ENCODE results near the gene SIRPA. TPM values are rescaled to one million over a fixed set of nuclear protein-coding genes. Genes with fewer than 3 reads are reported as not detected.

Gene SIRPA
- total and polyA plus RNA-seq, 4 donors, result 16.6 to 123 (median 52.6) TPM

- H3K4me1 ChIP-seq (ENCODE audit: control insufficient read depth in 5 of 5, insufficient read depth in 5 of 5, low read length in 5 of 5), result no peaks in the 10 kb centered on the region
- peaks cover 0 to 16% (median 0%) of the 10 kb centered on the region in 3 donors for H3K27me3 ChIP-seq (ENCODE audit: control insufficient read depth in 3 of 3, insufficient read depth in 3 of 3, low read length in 2 of 3)
- peaks cover 0 to 2% (median 0%) of the 10 kb centered on the region in 4 donors for H3K9me3 ChIP-seq (ENCODE audit: control insufficient read depth in 4 of 4, insufficient read depth in 3 of 4, low read length in 3 of 4)
- no peak for TF ChIP-seq CTCF (IDR thresholded peaks at IDR 0.05; ENCODE audit: control extremely low read depth, extremely low read depth)
- 43 to 45% methylated on average over 13 of the region's 13 CpGs for WGBS, 2 donors
- no peak for ATAC-seq (ENCODE audit: insufficient read depth, low FRiP score)
- DNase-seq, result peak in 1 of 3 donors; percentile 11
- no peak overlapping the region for H3K27ac ChIP-seq (ENCODE audit: low read depth in 1 of 2, low read length in 1 of 2)
- H3K9ac ChIP-seq (ENCODE audit: insufficient read depth in 1 of 2, low read length in 2 of 2), result no peak overlapping the region
- H3K4me3 ChIP-seq, result no peak overlapping the region
- H3K36me3 ChIP-seq (ENCODE audit: control insufficient read depth in 4 of 4, insufficient read depth in 4 of 4, low read length in 4 of 4), result no peaks in the 10 kb centered on the region
These were observed 33.7 kb upstream of the SIRPA start for GRCh38 chr20:1861347-1861976.

GRCh38 chr20:1861996-1862662 lies 33.1 kb upstream of the SIRPA start:
- Histone ChIP-seq H3K9ac (ENCODE audit: insufficient read depth in 1 of 2, low read length in 2 of 2) (no peak overlapping the region), H3K9me3 (ENCODE audit: control insufficient read depth in 4 of 4, insufficient read depth in 3 of 4, low read length in 3 of 4) (peaks cover 0 to 2% (median 0%) of the 10 kb centered on the region in 4 donors), H3K4me1 (ENCODE audit: control insufficient read depth in 5 of 5, insufficient read depth in 5 of 5, low read length in 5 of 5) (no peaks in the 10 kb centered on the region), H3K4me3 (no peak overlapping the region), H3K27ac (ENCODE audit: low read depth in 1 of 2, low read length in 1 of 2) (no peak overlapping the region), H3K36me3 (ENCODE audit: control insufficient read depth in 4 of 4, insufficient read depth in 4 of 4, low read length in 4 of 4) (no peaks in the 10 kb centered on the region), H3K27me3 (ENCODE audit: control insufficient read depth in 3 of 3, insufficient read depth in 3 of 3, low read length in 2 of 3) (peaks cover 0 to 22% (median 0%) of the 10 kb centered on the region in 3 donors)
- 72 to 90% methylated on average over 8 of the region's 8 CpGs for WGBS, 2 donors
- no peak for ATAC-seq (ENCODE audit: insufficient read depth, low FRiP score)
- no peak for TF ChIP-seq CTCF (IDR thresholded peaks at IDR 0.05; ENCODE audit: control extremely low read depth, extremely low read depth)
- no peak for DNase-seq

GRCh38 chr20:1862663-1863053 lies 32.5 kb upstream of the SIRPA start:
- no peak overlapping the region for H3K4me3 ChIP-seq
- DNase-seq, result no peak
- no peaks in the 10 kb centered on the region for H3K36me3 ChIP-seq (ENCODE audit: control insufficient read depth in 4 of 4, insufficient read depth in 4 of 4, low read length in 4 of 4)
- ATAC-seq (ENCODE audit: insufficient read depth, low FRiP score), result no peak
- H3K9me3 ChIP-seq (ENCODE audit: control insufficient read depth in 4 of 4, insufficient read depth in 3 of 4, low read length in 3 of 4), result peaks cover 0 to 4% (median 0%) of the 10 kb centered on the region in 4 donors
- no peak overlapping the region for H3K9ac ChIP-seq (ENCODE audit: insufficient read depth in 1 of 2, low read length in 2 of 2)
- 92 to 94% methylated on average over 4 of the region's 4 CpGs for WGBS, 2 donors
- H3K4me1 ChIP-seq (ENCODE audit: control insufficient read depth in 5 of 5, insufficient read depth in 5 of 5, low read length in 5 of 5), result no peaks in the 10 kb centered on the region
- peaks cover 0 to 22% (median 0%) of the 10 kb centered on the region in 3 donors for H3K27me3 ChIP-seq (ENCODE audit: control insufficient read depth in 3 of 3, insufficient read depth in 3 of 3, low read length in 2 of 3)
- no peak overlapping the region for H3K27ac ChIP-seq (ENCODE audit: low read depth in 1 of 2, low read length in 1 of 2)
- TF ChIP-seq CTCF (IDR thresholded peaks at IDR 0.05; ENCODE audit: control extremely low read depth, extremely low read depth), result no peak

Data from lung (tissue), 12 donors.